ENCODE data around the gene KCNQ2. TPM values are rescaled to one million over a fixed set of nuclear protein-coding genes. Genes with fewer than 3 reads are reported as not detected.

KCNQ2 gene
- total and polyA plus RNA-seq, 10 of the 15 experiments (the other 5 are each of a cell fraction or from before 2014, with no cell fraction given) = 0.06 to 0.49 (median 0.26) TPM; not detected in 7

DNA sequence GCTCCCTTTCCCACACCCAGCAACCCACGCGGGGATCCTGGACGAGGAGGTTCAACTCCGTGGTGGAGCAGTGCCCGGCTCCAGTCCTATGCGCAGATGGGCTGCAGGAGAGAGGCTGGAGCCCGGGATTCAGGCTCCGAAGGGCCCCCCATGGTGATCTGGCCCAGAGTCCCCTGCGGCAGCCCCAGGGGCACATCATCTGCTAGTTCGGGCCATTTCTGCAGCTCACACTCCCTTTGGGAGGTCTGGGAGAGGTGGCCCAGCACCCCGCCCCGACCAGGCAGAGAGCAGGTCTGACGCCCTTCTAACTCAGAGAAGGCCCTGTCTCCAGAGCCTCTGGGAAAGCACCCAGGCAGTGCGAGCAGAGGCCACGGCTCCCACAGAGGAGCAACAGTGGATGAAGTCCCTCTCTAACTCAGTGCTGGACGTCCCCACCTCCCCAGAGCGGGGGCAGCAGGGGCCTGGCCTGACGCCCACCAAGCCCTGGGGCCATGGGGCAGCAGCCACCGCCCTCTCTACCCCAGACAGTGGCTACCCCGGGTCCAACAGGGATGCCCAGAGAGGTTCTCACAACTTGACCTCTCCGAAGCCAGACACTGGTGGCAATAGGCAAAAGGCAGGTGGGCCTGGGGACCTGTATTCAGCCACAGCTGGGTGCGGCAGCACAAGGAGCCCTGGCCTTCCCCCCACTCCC is 3.3 kb downstream of the KCNQ2 start:
- WGBS (ENCODE audit: insufficient coverage, insufficient replicate concordance, low lambda C conversion rate, missing lambda C conversion rate) = 25% methylated on average over 22 of the region's 22 CpGs
- no peaks in the 10 kb centered on the region for H3K79me2 ChIP-seq (ENCODE audit: control insufficient read depth, insufficient read depth, low read length)
- intact Hi-C loops (cut with micrococcal nuclease; ENCODE audit: unreplicated experiment) = no loop called here
- no peak overlapping the region for H3K4me3 ChIP-seq
- in situ Hi-C loops (cut with MboI) = no loop called here
- H3K4me2 ChIP-seq (ENCODE audit: control insufficient read depth, insufficient read depth) = no peak overlapping the region
- no peaks in the 10 kb centered on the region for H4K20me1 ChIP-seq (ENCODE audit: control insufficient read depth, insufficient read depth)
- ChIA-PET POLR2A (no interaction called here), CTCF (no interaction called here), SMC1A (ENCODE audit: uncharacterized antibody, unreplicated experiment) (no interaction called here), RAD21 (ENCODE audit: unreplicated experiment) (no interaction called here)
- TF ChIP-seq ZBED1 (IDR thresholded peaks at IDR 0.05; ENCODE audit: borderline replicate concordance) (no peak), CREM (IDR thresholded peaks at IDR 0.05; ENCODE audit: low read depth) (no peak), PML (IDR thresholded peaks at IDR 0.05; ENCODE audit: low read length) (no peak), SUZ12 (IDR thresholded peaks at IDR 0.05; ENCODE audit: unreplicated experiment) (no peak)
- no peak overlapping the region for H3K9ac ChIP-seq (ENCODE audit: control insufficient read depth, insufficient read depth, low read length)
- peaks cover 3 to 9% of the 10 kb centered on the region in 2 experiments; a peak in 3 of 4 replicates for H3K27me3 ChIP-seq (replicated peaks in 1 of 2; ENCODE audit: control insufficient read depth in 2 of 2, insufficient read depth in 2 of 2, low read length in 1 of 2)
- no peak overlapping the region for H3K27ac ChIP-seq (ENCODE audit: control insufficient read depth, insufficient read depth)
- no peaks in the 10 kb centered on the region for H3K4me1 ChIP-seq (ENCODE audit: control insufficient read depth, insufficient read depth, low read length)
- DNase-seq (ENCODE audit: low read depth, low spot score) (no peak), ATAC-seq (no peak), FAIRE-seq (no peak)
- no peaks in the 10 kb centered on the region for H3K36me3 ChIP-seq (ENCODE audit: control insufficient read depth in 2 of 2, insufficient read depth in 2 of 2, low read length in 1 of 2)
- H2AFZ ChIP-seq (ENCODE audit: control insufficient read depth, low read depth, low read length) = no peak overlapping the region
- no TSS peak for BruUV-seq (replicated peaks)
- no peaks in the 10 kb centered on the region for H3K9me3 ChIP-seq (replicated peaks; ENCODE audit: control insufficient read depth, insufficient read depth, low read length)

DNA sequence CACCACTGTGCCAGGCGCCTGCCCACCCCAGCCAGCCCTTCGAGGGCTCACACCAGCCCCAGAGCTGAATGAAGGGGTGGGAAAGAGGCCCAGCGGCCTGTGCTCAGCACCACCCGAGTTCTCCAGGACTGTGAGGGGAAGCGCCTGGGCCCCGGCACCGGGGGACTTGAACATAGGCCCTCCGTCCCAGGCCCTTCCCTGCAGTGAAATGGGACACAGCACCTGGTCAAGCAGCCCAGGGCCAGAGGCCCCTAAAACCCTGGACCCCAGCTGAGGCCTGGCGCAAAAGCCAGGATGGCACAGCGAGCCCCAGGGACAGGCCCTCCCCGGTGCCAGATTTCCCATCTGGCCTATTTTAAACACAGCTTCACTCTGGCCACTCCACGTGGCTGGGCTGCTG is 4.0 kb downstream of the KCNQ2 start:
- in situ Hi-C loops (cut with MboI) = no loop called here
- RAD21 ChIA-PET (ENCODE audit: unreplicated experiment) = no interaction called here

More for the DNA sequence above, 4.0 kb downstream of the KCNQ2 start:
- ATAC-seq (no peak), DNase-seq (ENCODE audit: low read depth, low spot score) (no peak), FAIRE-seq (no peak)
- ChIA-PET POLR2A (no interaction called here), SMC1A (ENCODE audit: uncharacterized antibody, unreplicated experiment) (no interaction called here), CTCF (no interaction called here)
- H3K9me3 ChIP-seq (replicated peaks; ENCODE audit: control insufficient read depth, insufficient read depth, low read length) = no peaks in the 10 kb centered on the region
- peaks cover 3 to 9% of the 10 kb centered on the region in 2 experiments; a peak in 3 of 4 replicates for H3K27me3 ChIP-seq (replicated peaks in 1 of 2; ENCODE audit: control insufficient read depth in 2 of 2, insufficient read depth in 2 of 2, low read length in 1 of 2)
- H3K27ac ChIP-seq (ENCODE audit: control insufficient read depth, insufficient read depth) = no peak overlapping the region
- H3K4me3 ChIP-seq = no peak overlapping the region
- 43% methylated on average over 12 of the region's 12 CpGs for WGBS (ENCODE audit: insufficient coverage, insufficient replicate concordance, low lambda C conversion rate, missing lambda C conversion rate)
- H4K20me1 ChIP-seq (ENCODE audit: control insufficient read depth, insufficient read depth) = no peaks in the 10 kb centered on the region
- H3K36me3 ChIP-seq (ENCODE audit: control insufficient read depth in 2 of 2, insufficient read depth in 2 of 2, low read length in 1 of 2) = no peaks in the 10 kb centered on the region
- TF ChIP-seq TAF1 (IDR thresholded peaks at IDR 0.05; ENCODE audit: borderline replicate concordance, low read depth, low read length) = no peak
- TF ChIP-seq IKZF1 (conservative IDR thresholded peaks at IDR 0.05) = no peak
- TF ChIP-seq ZBTB4 (CRISPR knock-in tag; IDR thresholded peaks at IDR 0.05) = no peak
- no peak for TF ChIP-seq CHD1 (IDR thresholded peaks at IDR 0.05; ENCODE audit: low read depth, low read length)
- no peak for TF ChIP-seq ZSCAN29 (IDR thresholded peaks at IDR 0.05)
- no peak for TF ChIP-seq NR2F1 (conservative IDR thresholded peaks at IDR 0.05)
- TF ChIP-seq SUPT20H (IDR thresholded peaks at IDR 0.05; ENCODE audit: borderline replicate concordance, control insufficient read depth, low read depth, low read length) = no peak
- TF ChIP-seq CREB1 (IDR thresholded peaks at IDR 0.05; ENCODE audit: low read depth) = no peak
- no peak for TF ChIP-seq WRNIP1 (IDR thresholded peaks at IDR 0.05; ENCODE audit: borderline replicate concordance, low read depth, low read length)
- no peak for TF ChIP-seq IKZF2 (IDR thresholded peaks at IDR 0.05)
- TF ChIP-seq TCF12 (IDR thresholded peaks at IDR 0.05; ENCODE audit: low read depth, low read length) = no peak
- TF ChIP-seq ZBED1 (IDR thresholded peaks at IDR 0.05; ENCODE audit: borderline replicate concordance) = no peak
- TF ChIP-seq MYC (IDR thresholded peaks at IDR 0.05; ENCODE audit: insufficient read depth, insufficient read length, insufficient replicate concordance, low read length, severe bottlenecking) = no peak
- no peaks in the 10 kb centered on the region for H3K4me1 ChIP-seq (ENCODE audit: control insufficient read depth, insufficient read depth, low read length)
- H2AFZ ChIP-seq (ENCODE audit: control insufficient read depth, low read depth, low read length) = no peak overlapping the region
- no peak overlapping the region for H3K9ac ChIP-seq (ENCODE audit: control insufficient read depth, insufficient read depth, low read length)
- H3K4me2 ChIP-seq (ENCODE audit: control insufficient read depth, insufficient read depth) = no peak overlapping the region
- intact Hi-C loops (cut with micrococcal nuclease; ENCODE audit: unreplicated experiment) = no loop called here
- no TSS peak for BruUV-seq (replicated peaks)
- no peaks in the 10 kb centered on the region for H3K79me2 ChIP-seq (ENCODE audit: control insufficient read depth, insufficient read depth, low read length)
